HepG2 (cell line): ENCODE measurements around the gene NHERF2. TPM values are rescaled to one million over a fixed set of nuclear protein-coding genes. Genes with fewer than 3 reads are reported as not detected.

Experiments
- AKAP8 ChIP-seq: sonication (generic); formaldehyde crosslinking; IDR thresholded peaks from 2 replicates; pipeline ENCODE4 v1.5.1; 2020; ENCODE audit warnings: mild to moderate bottlenecking, missing genetic modification reagents
- CENPT ChIP-seq: sonication (generic); formaldehyde crosslinking; IDR thresholded peaks from 2 replicates; pipeline ENCODE4 v1.8.0; 2022; ENCODE audit warnings: low read depth, mild to moderate bottlenecking, moderate library complexity, missing genetic modification reagents
- EZH2 ChIP-seq: conservative IDR thresholded peaks from 2 replicates; pipeline ENCODE4 v1.6.1; 2012; ENCODE audit warnings: mild to moderate bottlenecking, low read depth, low read length, moderate library complexity
- FOSL1 ChIP-seq: sonication (generic); formaldehyde crosslinking; IDR thresholded peaks from 2 replicates; pipeline ENCODE4 v1.9.0; 2021; ENCODE audit warnings: missing genetic modification reagents, borderline replicate concordance
- HHEX ChIP-seq: IDR thresholded peaks from 2 replicates; pipeline ENCODE4 v1.6.1; 2016; ENCODE audit warnings: control low read depth
- HNRNPUL1 ChIP-seq: fragments of 200-400 bp; formaldehyde crosslinking; IDR thresholded peaks from 2 replicates; pipeline ENCODE4 v1.6.1; 2017; ENCODE audit warnings: low read depth, mild to moderate bottlenecking, low read length, moderate library complexity
- NCOA1 ChIP-seq: sonication (generic); formaldehyde crosslinking; IDR thresholded peaks from 2 replicates; pipeline ENCODE4 v1.9.0; 2021; ENCODE audit warnings: missing genetic modification reagents
- NR3C1 ChIP-seq: sonication (generic); formaldehyde crosslinking; IDR thresholded peaks from 2 replicates; pipeline ENCODE4 v1.4.0; 2020; ENCODE audit warnings: missing genetic modification reagents
- RFX5 ChIP-seq: IDR thresholded peaks from 2 replicates; pipeline ENCODE4 v1.6.1; 2011; ENCODE audit warnings: low read depth, low read length, improper control_type of control experiment
- SP5 ChIP-seq: IDR thresholded peaks from 2 replicates; pipeline ENCODE4 v1.6.1; 2016; ENCODE audit warnings: low read depth, borderline replicate concordance
- SRY ChIP-seq: sonication (generic); formaldehyde crosslinking; IDR thresholded peaks from 2 replicates; pipeline ENCODE4 v1.8.0; 2022; ENCODE audit warnings: mild to moderate bottlenecking, missing genetic modification reagents
- ZEB1 ChIP-seq: IDR thresholded peaks from 2 replicates; pipeline ENCODE4 v1.6.1; 2012; ENCODE audit warnings: mild to moderate bottlenecking, low read depth, inconsistent platforms; ENCODE audit not compliant: insufficient replicate concordance
- ZNF44 ChIP-seq: sonication (generic); formaldehyde crosslinking; IDR thresholded peaks from 2 replicates; pipeline ENCODE4 v1.5.1; 2020; ENCODE audit warnings: mild to moderate bottlenecking, missing genetic modification reagents
- ZNF543 ChIP-seq: sonication (generic); formaldehyde crosslinking; IDR thresholded peaks from 2 replicates; pipeline ENCODE4 v1.4.0; 2020; ENCODE audit warnings: mild to moderate bottlenecking, missing genetic modification reagents
- ZNF572 ChIP-seq: sonication (generic); formaldehyde crosslinking; IDR thresholded peaks from 2 replicates; pipeline ENCODE4 v1.5.1; 2020; ENCODE audit warnings: mild to moderate bottlenecking, missing genetic modification reagents
- ZNF678 ChIP-seq: sonication (generic); formaldehyde crosslinking; IDR thresholded peaks from 2 replicates; pipeline ENCODE4 v1.4.0; 2020; ENCODE audit warnings: mild to moderate bottlenecking, missing genetic modification reagents
- ZNF7 ChIP-seq: IDR thresholded peaks from 2 replicates; pipeline ENCODE4 v1.6.1; 2016; ENCODE audit warnings: missing biosample characterization, missing genetic modification reagents
- polyA plus RNA-seq, 8 experiments: library from polyadenylated mRNA; depleted of rRNA in 3 of 8; stranded (reverse) in 7 of 8; unstranded in 1 of 8; fragments of >200 nt; fragmentation: Illumina TruSeq in 4 of 8; extraction: Trizol in 4 of 8; gene quantifications; 2 replicates each; pipeline versions ENCODE4 v1.2.1 to v1.2.3, GENCODE V29; 2011 to 2016; ENCODE audit warnings: low read depth in 4 of 8, missing spikeins in 1 of 8, mixed read lengths in 1 of 8; ENCODE audit not compliant: insufficient read depth in 1 of 8
- total RNA-seq, 5 experiments: library from RNA; depleted of rRNA; stranded (reverse); fragments of >200 nt; fragmentation: Illumina TruSeq; extraction: Trizol; gene quantifications; 2 replicates each; pipeline ENCODE4 v1.2.3, GENCODE V29; 2016; ENCODE audit warnings: low read depth in 1 of 5
- TF ChIP-seq, protein P1 (sequence below): sonication (generic); formaldehyde crosslinking; IDR thresholded peaks from 2 replicates; pipeline ENCODE4 v1.5.0; 2020; ENCODE audit warnings: mild to moderate bottlenecking, missing genetic modification reagents, borderline replicate concordance
- TF ChIP-seq, protein P2 (sequence below): sonication (generic); formaldehyde crosslinking; IDR thresholded peaks from 2 replicates; pipeline ENCODE4 v1.9.0; 2021; ENCODE audit warnings: missing genetic modification reagents, mild to moderate bottlenecking, borderline replicate concordance
- TF ChIP-seq, protein P3 (sequence below): sonication (generic); formaldehyde crosslinking; IDR thresholded peaks from 2 replicates; pipeline ENCODE4 v1.4.0; 2020; ENCODE audit warnings: missing genetic modification reagents

Gene NHERF2
- total and polyA plus RNA-seq, 2 of the 13 experiments (the other 11 are each of a cell fraction or from before 2014, with no cell fraction given), result 23.7 to 39.3 TPM

DNA sequence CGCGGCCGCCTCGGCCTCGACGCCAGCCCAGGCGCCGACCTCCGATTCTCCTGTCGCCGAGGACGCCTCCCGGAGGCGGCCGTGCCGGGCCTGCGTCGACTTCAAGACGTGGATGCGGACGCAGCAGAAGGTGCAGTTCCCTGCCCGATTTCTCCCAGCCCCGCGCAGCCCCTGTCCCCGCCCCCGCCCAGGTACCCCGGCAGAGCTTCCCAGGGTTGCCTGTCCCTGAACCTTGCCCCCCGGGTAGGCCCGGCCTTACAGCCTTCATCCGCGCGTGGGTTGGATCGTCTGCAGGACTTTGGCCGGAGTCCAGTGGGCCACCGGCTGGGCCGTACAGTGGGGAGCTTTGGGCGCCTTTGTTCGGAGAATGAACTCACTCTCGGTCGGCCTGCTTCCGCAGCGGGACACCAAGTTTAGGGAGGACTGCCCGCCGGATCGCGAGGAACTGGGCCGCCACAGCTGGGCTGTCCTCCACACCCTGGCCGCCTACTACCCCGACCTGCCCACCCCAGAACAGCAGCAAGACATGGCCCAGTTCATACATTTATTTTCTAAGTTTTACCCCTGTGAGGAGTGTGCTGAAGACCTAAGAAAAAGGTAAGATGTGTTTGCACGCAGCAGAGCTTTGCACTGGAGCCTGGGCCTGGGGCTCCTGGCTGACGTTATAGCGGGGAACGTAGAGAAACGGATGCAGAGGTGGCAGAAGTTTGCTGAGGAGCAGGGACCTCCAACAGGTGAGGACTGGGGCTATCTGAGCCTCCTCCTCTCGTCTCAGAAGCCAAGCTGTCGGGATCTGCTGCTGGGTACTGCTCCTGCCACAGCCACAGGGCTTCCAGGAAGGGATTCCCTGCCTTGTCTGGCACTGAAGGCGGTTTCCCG, 42.1 kb upstream of the NHERF2 start (continued):
- TF ChIP-seq ZNF543 (CRISPR knock-in tag) (no peak), HHEX (CRISPR knock-in tag) (no peak), NCOA1 (CRISPR knock-in tag) (no peak; the same call in 1 of the 2 replicates), HNRNPUL1 (no peak), ZNF678 (CRISPR knock-in tag) (no peak), ZEB1 (no peak), SRY (CRISPR knock-in tag) (no peak), CENPT (no peak), ZNF7 (no peak), ZNF44 (no peak), ZNF572 (CRISPR knock-in tag) (no peak), AKAP8 (CRISPR knock-in tag) (no peak), FOSL1 (CRISPR knock-in tag) (no peak), RFX5 (no peak), EZH2 (no peak), NR3C1 (CRISPR knock-in tag) (no peak), SP5 (no peak; the same call in 1 of the 2 replicates)
- TF ChIP-seq, protein P1, sequence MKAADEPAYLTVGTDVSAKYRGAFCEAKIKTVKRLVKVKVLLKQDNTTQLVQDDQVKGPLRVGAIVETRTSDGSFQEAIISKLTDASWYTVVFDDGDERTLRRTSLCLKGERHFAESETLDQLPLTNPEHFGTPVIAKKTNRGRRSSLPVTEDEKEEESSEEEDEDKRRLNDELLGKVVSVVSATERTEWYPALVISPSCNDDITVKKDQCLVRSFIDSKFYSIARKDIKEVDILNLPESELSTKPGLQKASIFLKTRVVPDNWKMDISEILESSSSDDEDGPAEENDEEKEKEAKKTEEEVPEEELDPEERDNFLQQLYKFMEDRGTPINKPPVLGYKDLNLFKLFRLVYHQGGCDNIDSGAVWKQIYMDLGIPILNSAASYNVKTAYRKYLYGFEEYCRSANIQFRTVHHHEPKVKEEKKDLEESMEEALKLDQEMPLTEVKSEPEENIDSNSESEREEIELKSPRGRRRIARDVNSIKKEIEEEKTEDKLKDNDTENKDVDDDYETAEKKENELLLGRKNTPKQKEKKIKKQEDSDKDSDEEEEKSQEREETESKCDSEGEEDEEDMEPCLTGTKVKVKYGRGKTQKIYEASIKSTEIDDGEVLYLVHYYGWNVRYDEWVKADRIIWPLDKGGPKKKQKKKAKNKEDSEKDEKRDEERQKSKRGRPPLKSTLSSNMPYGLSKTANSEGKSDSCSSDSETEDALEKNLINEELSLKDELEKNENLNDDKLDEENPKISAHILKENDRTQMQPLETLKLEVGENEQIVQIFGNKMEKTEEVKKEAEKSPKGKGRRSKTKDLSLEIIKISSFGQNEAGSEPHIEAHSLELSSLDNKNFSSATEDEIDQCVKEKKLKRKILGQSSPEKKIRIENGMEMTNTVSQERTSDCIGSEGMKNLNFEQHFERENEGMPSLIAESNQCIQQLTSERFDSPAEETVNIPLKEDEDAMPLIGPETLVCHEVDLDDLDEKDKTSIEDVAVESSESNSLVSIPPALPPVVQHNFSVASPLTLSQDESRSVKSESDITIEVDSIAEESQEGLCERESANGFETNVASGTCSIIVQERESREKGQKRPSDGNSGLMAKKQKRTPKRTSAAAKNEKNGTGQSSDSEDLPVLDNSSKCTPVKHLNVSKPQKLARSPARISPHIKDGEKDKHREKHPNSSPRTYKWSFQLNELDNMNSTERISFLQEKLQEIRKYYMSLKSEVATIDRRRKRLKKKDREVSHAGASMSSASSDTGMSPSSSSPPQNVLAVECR, result no peak
- TF ChIP-seq, protein P2, sequence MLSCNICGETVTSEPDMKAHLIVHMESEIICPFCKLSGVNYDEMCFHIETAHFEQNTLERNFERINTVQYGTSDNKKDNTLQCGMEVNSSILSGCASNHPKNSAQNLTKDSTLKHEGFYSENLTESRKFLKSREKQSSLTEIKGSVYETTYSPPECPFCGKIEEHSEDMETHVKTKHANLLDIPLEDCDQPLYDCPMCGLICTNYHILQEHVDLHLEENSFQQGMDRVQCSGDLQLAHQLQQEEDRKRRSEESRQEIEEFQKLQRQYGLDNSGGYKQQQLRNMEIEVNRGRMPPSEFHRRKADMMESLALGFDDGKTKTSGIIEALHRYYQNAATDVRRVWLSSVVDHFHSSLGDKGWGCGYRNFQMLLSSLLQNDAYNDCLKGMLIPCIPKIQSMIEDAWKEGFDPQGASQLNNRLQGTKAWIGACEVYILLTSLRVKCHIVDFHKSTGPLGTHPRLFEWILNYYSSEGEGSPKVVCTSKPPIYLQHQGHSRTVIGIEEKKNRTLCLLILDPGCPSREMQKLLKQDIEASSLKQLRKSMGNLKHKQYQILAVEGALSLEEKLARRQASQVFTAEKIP (CRISPR knock-in tag), result no peak
- TF ChIP-seq, protein P3, sequence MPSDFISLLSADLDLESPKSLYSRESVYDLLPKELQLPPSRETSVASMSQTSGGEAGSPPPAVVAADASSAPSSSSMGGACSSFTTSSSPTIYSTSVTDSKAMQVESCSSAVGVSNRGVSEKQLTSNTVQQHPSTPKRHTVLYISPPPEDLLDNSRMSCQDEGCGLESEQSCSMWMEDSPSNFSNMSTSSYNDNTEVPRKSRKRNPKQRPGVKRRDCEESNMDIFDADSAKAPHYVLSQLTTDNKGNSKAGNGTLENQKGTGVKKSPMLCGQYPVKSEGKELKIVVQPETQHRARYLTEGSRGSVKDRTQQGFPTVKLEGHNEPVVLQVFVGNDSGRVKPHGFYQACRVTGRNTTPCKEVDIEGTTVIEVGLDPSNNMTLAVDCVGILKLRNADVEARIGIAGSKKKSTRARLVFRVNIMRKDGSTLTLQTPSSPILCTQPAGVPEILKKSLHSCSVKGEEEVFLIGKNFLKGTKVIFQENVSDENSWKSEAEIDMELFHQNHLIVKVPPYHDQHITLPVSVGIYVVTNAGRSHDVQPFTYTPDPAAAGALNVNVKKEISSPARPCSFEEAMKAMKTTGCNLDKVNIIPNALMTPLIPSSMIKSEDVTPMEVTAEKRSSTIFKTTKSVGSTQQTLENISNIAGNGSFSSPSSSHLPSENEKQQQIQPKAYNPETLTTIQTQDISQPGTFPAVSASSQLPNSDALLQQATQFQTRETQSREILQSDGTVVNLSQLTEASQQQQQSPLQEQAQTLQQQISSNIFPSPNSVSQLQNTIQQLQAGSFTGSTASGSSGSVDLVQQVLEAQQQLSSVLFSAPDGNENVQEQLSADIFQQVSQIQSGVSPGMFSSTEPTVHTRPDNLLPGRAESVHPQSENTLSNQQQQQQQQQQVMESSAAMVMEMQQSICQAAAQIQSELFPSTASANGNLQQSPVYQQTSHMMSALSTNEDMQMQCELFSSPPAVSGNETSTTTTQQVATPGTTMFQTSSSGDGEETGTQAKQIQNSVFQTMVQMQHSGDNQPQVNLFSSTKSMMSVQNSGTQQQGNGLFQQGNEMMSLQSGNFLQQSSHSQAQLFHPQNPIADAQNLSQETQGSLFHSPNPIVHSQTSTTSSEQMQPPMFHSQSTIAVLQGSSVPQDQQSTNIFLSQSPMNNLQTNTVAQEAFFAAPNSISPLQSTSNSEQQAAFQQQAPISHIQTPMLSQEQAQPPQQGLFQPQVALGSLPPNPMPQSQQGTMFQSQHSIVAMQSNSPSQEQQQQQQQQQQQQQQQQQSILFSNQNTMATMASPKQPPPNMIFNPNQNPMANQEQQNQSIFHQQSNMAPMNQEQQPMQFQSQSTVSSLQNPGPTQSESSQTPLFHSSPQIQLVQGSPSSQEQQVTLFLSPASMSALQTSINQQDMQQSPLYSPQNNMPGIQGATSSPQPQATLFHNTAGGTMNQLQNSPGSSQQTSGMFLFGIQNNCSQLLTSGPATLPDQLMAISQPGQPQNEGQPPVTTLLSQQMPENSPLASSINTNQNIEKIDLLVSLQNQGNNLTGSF (CRISPR knock-in tag), result no peak
